BE2C (cell line): ENCODE measurements around the gene ECM2.

Experiments used
- DNase-seq: peaks from one replicate; pipeline ENCODE4 v3.0.0-alpha.2; 2020
- H3K27me3 ChIP-seq: fragments of 250-450 bp; sonication (Bioruptor Pico); 2 replicates; pipeline ENCODE4 v1.5.1; 2020; ENCODE audit warnings: mild to moderate bottlenecking
- H3K36me3 ChIP-seq: fragments of 250-450 bp; sonication (Bioruptor Pico); 2 replicates; pipeline ENCODE4 v1.5.1; 2020; ENCODE audit warnings: mild to moderate bottlenecking
- H3K4me1 ChIP-seq: fragments of 250-450 bp; sonication (Bioruptor Pico); 2 replicates; pipeline ENCODE4 v1.5.1; 2020
- H3K4me3 ChIP-seq: 2 replicates; pipeline ENCODE4 v1.5.1; 2011; ENCODE audit warnings: low read depth, low read length
- H3K9me3 ChIP-seq: fragments of 250-450 bp; sonication (Bioruptor Pico); 2 replicates; pipeline ENCODE4 v1.5.1; 2020
- TF ChIP-seq, protein P1 (sequence below): IDR thresholded peaks from 2 replicates; pipeline ENCODE4 v1.5.1; 2012; ENCODE audit warnings: mild to moderate bottlenecking, low read depth, low read length

Gene ECM2

DNA sequence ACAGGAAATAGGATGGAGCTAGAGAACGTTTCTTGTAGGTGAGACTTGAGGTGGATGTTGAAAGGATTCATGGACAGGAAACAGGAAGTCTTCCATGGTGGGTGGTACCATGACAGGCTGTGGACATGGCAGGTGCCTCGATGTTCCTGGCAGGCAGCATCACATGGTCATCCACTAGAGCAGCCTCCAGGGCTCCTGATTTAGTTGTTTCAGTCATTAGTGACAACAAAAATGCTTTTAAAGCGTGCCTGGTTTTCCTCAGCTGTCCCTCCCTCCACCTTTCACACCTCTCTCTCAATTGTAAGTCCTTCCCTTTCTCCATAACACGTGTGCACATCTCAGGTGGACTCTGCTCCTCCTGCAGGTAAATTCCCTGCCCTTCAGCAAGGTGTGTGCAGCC, 28.3 kb downstream of the ECM2 start:
- Histone ChIP-seq H3K4me1 (no peaks in the 10 kb centered on the region), H3K27me3 (no peaks in the 10 kb centered on the region), H3K9me3 (no peaks in the 10 kb centered on the region), H3K36me3 (no peaks in the 10 kb centered on the region), H3K4me3 (no peak overlapping the region)
- TF ChIP-seq, protein P1, sequence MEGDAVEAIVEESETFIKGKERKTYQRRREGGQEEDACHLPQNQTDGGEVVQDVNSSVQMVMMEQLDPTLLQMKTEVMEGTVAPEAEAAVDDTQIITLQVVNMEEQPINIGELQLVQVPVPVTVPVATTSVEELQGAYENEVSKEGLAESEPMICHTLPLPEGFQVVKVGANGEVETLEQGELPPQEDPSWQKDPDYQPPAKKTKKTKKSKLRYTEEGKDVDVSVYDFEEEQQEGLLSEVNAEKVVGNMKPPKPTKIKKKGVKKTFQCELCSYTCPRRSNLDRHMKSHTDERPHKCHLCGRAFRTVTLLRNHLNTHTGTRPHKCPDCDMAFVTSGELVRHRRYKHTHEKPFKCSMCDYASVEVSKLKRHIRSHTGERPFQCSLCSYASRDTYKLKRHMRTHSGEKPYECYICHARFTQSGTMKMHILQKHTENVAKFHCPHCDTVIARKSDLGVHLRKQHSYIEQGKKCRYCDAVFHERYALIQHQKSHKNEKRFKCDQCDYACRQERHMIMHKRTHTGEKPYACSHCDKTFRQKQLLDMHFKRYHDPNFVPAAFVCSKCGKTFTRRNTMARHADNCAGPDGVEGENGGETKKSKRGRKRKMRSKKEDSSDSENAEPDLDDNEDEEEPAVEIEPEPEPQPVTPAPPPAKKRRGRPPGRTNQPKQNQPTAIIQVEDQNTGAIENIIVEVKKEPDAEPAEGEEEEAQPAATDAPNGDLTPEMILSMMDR = no peak
- DNase-seq = no peak

DNA sequence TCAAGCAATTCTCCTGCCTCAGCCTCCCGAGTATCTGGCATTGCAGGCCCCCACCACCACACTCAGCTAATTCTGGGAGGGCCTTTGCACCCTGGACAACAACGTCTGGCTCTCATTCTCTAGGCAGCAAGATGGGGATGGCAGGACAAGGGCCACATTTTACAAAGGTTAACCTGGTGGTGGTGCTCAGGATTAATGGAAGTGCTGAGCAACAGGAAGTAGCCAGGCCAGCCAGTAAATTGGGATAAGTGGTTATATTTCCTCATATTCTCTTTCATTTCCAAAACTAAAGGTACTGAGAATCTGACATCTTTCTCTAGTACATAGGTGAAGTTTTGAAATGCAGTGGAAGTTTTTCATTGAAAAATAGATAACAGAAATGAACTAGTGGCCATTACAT, 28.8 kb downstream of the ECM2 start:
- H3K4me1 ChIP-seq = no peaks in the 10 kb centered on the region; the same call in 1 of the 2 replicates
- no peaks in the 10 kb centered on the region for H3K36me3 ChIP-seq
- H3K27me3 ChIP-seq = no peaks in the 10 kb centered on the region
- TF ChIP-seq, protein P1 = no peak
- no peaks in the 10 kb centered on the region for H3K9me3 ChIP-seq
- H3K4me3 ChIP-seq = no peak overlapping the region
- no peak for DNase-seq

DNA sequence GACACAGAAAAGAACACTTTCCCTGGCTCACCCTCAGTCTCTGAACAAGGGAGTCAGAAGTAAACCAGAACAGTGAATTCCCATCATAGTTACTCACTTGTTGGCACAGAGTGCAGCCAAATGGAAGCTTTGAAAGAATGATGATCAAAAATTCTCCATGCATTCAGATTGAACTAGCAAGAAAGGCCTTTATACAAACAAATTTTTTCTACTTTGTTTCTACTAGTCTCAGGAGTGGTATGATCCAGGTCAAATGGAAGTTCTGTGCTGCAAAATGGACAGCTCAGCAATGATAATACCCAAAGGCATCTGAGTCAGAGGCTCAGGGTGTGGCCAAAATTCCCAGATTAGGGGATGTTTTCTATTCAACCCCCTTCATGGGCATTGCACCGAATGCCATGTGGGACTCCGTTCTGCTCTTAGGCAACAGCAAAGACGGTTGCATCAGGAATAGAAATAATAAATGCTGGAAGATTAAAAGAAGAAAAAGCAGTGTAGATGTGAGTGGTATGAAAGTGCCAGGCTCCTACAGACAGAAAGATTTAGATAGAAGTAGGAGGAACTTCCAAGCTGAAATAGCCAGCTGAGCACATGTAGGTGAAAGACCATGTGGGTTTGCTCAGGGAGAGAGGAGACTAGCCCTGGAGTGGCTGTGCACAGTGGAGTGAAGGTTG, 29.5 kb downstream of the ECM2 start:
- Histone ChIP-seq H3K9me3 (no peaks in the 10 kb centered on the region), H3K4me1 (no peaks in the 10 kb centered on the region; the same call in 1 of the 2 replicates), H3K4me3 (no peak overlapping the region), H3K27me3 (no peaks in the 10 kb centered on the region), H3K36me3 (no peaks in the 10 kb centered on the region)
- no peak for DNase-seq
- TF ChIP-seq, protein P1 = no peak

DNA sequence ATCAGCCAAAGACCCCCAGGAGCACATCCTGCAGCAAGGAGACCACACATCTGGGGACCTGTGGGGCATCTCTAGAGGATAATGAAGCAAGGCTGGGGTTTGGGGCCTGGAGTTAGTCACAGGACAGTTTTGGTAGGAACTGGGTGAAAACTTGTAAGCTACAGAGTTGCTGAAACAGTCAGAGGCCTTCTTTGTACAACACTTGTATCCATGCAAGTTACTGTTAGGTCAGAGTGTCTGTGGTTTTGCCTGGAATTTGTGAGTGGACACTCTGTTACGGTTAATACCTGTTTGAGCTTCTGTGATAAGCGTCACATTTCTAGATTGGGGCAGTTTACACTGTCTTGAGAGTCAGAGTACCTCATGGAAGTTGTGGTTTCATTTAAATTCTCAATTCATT, 30.9 kb downstream of the ECM2 start:
- H3K27me3 ChIP-seq = no peaks in the 10 kb centered on the region
- H3K9me3 ChIP-seq = no peaks in the 10 kb centered on the region
- no peaks in the 10 kb centered on the region for H3K36me3 ChIP-seq
- no peak overlapping the region for H3K4me3 ChIP-seq
- DNase-seq = no peak
- no peaks in the 10 kb centered on the region; the same call in 1 of the 2 replicates for H3K4me1 ChIP-seq
- TF ChIP-seq, protein P1 = no peak

DNA sequence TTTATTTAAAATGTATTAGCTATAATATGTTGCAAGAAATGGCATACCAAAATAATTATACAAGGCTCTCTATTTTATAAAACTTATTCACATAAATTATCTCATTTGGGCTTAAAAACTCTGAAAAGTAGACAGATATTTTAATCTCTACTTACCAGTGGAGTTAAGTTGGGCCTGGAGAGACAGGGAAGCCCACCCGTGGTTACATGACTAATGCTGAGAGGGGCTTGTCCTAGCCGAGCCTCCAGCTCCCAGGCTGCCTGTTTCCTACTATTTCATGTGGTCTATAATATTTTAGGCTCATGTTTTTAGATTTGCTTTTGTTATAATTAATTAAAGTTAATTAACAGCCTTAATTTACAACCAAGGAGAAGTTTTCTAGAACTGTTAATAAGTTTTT, 32.6 kb downstream of the ECM2 start:
- DNase-seq = no peak
- H3K4me1 ChIP-seq = no peaks in the 10 kb centered on the region; the same call in 1 of the 2 replicates
- no peak overlapping the region for H3K4me3 ChIP-seq
- no peaks in the 10 kb centered on the region for H3K9me3 ChIP-seq
- TF ChIP-seq, protein P1 = no peak
- H3K36me3 ChIP-seq = no peaks in the 10 kb centered on the region
- H3K27me3 ChIP-seq = no peaks in the 10 kb centered on the region

DNA sequence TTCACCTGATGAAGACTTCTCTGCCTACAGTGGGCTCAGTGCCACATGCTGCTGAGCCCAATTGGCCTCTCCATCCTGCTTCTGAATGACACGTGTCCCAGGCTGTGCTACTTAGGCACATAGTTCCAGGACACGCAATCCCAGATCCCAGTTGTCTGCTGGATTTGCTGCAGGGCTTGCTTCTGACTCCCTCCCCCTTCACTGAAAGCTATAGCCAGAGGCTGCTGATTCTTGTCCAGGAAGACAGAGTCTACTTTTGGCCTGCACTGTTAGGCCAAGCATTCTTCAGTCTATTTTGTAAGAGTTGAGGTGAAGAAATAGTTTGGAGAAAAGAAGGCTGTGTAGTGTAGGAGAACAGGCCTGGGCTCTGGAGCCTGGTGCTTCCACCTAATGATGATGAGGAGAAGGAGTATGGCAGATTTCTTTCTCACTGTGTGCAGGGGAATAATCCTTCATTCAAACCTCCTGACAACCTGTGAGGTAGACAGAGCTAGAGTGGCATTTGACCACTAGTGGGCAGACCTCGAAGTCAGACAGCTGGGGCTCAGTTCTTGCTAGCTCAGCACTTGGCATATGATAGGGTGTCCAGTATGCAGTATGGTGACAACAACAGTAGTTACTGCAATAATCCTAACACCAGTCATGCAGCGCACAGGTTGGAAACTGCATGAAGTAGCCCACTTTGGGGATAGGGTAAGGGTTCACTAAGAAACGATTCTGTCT, 34.0 kb downstream of the ECM2 start:
- TF ChIP-seq, protein P1 = peak; percentile 85
- no peaks in the 10 kb centered on the region for H3K36me3 ChIP-seq
- no peaks in the 10 kb centered on the region for H3K9me3 ChIP-seq
- H3K27me3 ChIP-seq = no peaks in the 10 kb centered on the region
- H3K4me1 ChIP-seq = no peaks in the 10 kb centered on the region; the same call in 1 of the 2 replicates
- no peak overlapping the region for H3K4me3 ChIP-seq
- peak; percentile 46 for DNase-seq
